Pancreas (tissue), 10 donors: ENCODE results near the gene RPEL1. TPM values are rescaled to one million over a fixed set of nuclear protein-coding genes. Genes with fewer than 3 reads are reported as not detected.

Experiments used
- ATAC-seq, 4 donors: fragments of 200-7000 bp; cut with Tn5 transposase; one replicate each; pipeline versions ENCODE4 v1.8.0 to v1.9.1; 2020; ENCODE audit warnings: mild to moderate bottlenecking in 4 of 4, moderate library complexity in 4 of 4
- DNase-seq, 6 donors: peaks; one replicate each; pipeline ENCODE4 v3.0.0-alpha.2; 2020
- FAIRE-seq: peaks from 2 replicates; lab custom pipeline; 2012; peaks lifted over from hg19 to GRCh38; lab: Jason Lieb, UNC
- H3K27ac ChIP-seq, 4 donors: fragments of 200-600 bp; sonication (generic); 1 replicate in 3 of 4; 2 replicates in 1 of 4; pipeline versions ENCODE4 v1.5.0 to v1.8.0; 2020
- H3K27me3 ChIP-seq, 4 donors: fragments of 200-600 bp; one replicate each; pipeline ENCODE4 v1.8.0; 2021
- H3K36me3 ChIP-seq, 3 donors: fragments of 200-600 bp; sonication (generic) in 1 of 3; one replicate each; pipeline versions ENCODE4 v1.5.0 to v1.8.0; 2020 to 2021
- H3K4me1 ChIP-seq, 3 donors: fragments of 200-600 bp; one replicate each; pipeline ENCODE4 v1.8.0; 2021
- H3K4me3 ChIP-seq, 4 donors: fragments of 200-600 bp; sonication (generic) in 2 of 4; one replicate each; pipeline versions ENCODE4 v1.5.0 to v1.8.0; 2020 to 2021
- H3K9me3 ChIP-seq, 4 donors: fragments of 200-600 bp; one replicate each; pipeline ENCODE4 v1.8.0; 2021
- CTCF ChIP-seq, 4 donors: fragments of 200-600 bp; sonication (generic) in 3 of 4; IDR thresholded peaks; one replicate each; pipeline versions ENCODE4 v1.5.0 to v1.8.0; 2021; ENCODE audit warnings: antibody characterized with exemption in 4 of 4
- WGBS, 2 donors: extraction: QIAGEN DNeasy Blood & Tissue Kit; methylation state at CpG; one replicate each; pipeline ENCODE4 v1.1.7; 2013; 5-methylcytosine and 5-hydroxymethylcytosine counted together
- intact Hi-C, 3 donors: fragments of 100-400 bp; cut with DNase I; formaldehyde crosslinking; loops; one replicate each; pipeline versions ENCODE4 v1.11.1 to v1.14.2; 2022
- polyA plus RNA-seq, 2 donors: library from polyadenylated mRNA; stranded (reverse); fragments of 200-250 nt; gene quantifications; one replicate each; pipeline ENCODE4 v1.2.3, GENCODE V29; 2013
- total RNA-seq, 6 donors: library from RNA; stranded (reverse); fragmentation: NEBNext Ultra II Directional in 4 of 6; extraction: Animal tissue kit (Norgen Biotek cat#: 25700) in 4 of 6; gene quantifications; one replicate each; pipeline versions ENCODE4 v1.2.1 to v1.2.4, GENCODE V29; 2021 to 2023
- donor health status: healthy with polysubstance abuse.
- donor health status: DM: no; HTN: no; CAD: no; lungs with moderate emphysema.
- donor health status: DM: no; HTN: no; CAD: no.
- donor health status: control.
- donor health status: control.
- donor health status: Bipolar disorder and iron deficiency.
- donor health status: DM: yes; HTN: yes; CAD: no.
- donor health status: DM: no; HTN: no; CAD: no.
- donor health status: DM: no; HTN: no; CAD: no.
- donor health status: DM: yes; HTN: yes; CAD: no.

RPEL1 gene
- total and polyA plus RNA-seq, 8 donors, result not detected

GRCh38 chr10:103291588-103291987 is 45.9 kb downstream of the RPEL1 start:
- FAIRE-seq (no peak), DNase-seq (no peak), ATAC-seq (no peak)
- H3K27me3 ChIP-seq, result no peaks in the 10 kb centered on the region
- H3K36me3 ChIP-seq, result no peaks in the 10 kb centered on the region
- intact Hi-C loops, result no loop called here
- TF ChIP-seq CTCF (IDR thresholded peaks at IDR 0.05), result no peak
- no peak overlapping the region for H3K27ac ChIP-seq
- no peaks in the 10 kb centered on the region for H3K9me3 ChIP-seq
- WGBS, 2 donors, result 74 to 77% methylated on average over 4 of the region's 4 CpGs
- no peak overlapping the region for H3K4me3 ChIP-seq
- no peaks in the 10 kb centered on the region for H3K4me1 ChIP-seq

GRCh38 chr10:103295374-103296015 is 49.8 kb downstream of the RPEL1 start:
- Histone ChIP-seq H3K36me3 (no peaks in the 10 kb centered on the region), H3K27ac (no peak overlapping the region), H3K4me1 (no peaks in the 10 kb centered on the region), H3K27me3 (no peaks in the 10 kb centered on the region), H3K9me3 (no peaks in the 10 kb centered on the region), H3K4me3 (no peak overlapping the region)
- no peak for TF ChIP-seq CTCF (IDR thresholded peaks at IDR 0.05)
- FAIRE-seq (no peak), ATAC-seq (peak in 1 of 4 donors; percentile 20), DNase-seq (no peak)
- intact Hi-C loops, result no loop called here
- 66 to 78% methylated on average over 2 of the region's 2 CpGs for WGBS, 2 donors

Other genes with a start within 250 kb of the RPEL1 start
- 10 to 100 TPM; 21.7 to 45.0 (median 26.4) TPM for gene NT5C2, start 52.6 kb upstream of the RPEL1 start, total RNA-seq
- gene NT5C2, start 52.6 kb upstream of the RPEL1 start, polyA plus RNA-seq, result 10 to 100 TPM; 19.4 to 34.2 TPM
- 1 to 10 TPM in 3 of 6 donors, under 1 TPM in 3; 0.32 to 2.9 (median 1.1) TPM for gene INA, start 31.3 kb downstream of the RPEL1 start, total RNA-seq
- 10 to 100 TPM in 1 of 2 donors, 1 to 10 TPM in 1; 3.2 to 13.1 TPM for gene INA, start 31.3 kb downstream of the RPEL1 start, polyA plus RNA-seq
- 1 to 10 TPM; 4.6 to 6.7 (median 5.2) TPM for gene PCGF6, start 105.3 kb downstream of the RPEL1 start, total RNA-seq
- gene PCGF6, start 105.3 kb downstream of the RPEL1 start, polyA plus RNA-seq, result 1 to 10 TPM; 3.8 to 5.3 TPM
- gene TAF5, start 122.1 kb downstream of the RPEL1 start, total RNA-seq, result 1 to 10 TPM; 1.4 to 2.6 (median 1.9) TPM
- gene TAF5, start 122.1 kb downstream of the RPEL1 start, polyA plus RNA-seq, result 1 to 10 TPM; 1.3 to 1.9 TPM
- 100 to 1,000 TPM; 113 to 150 (median 132) TPM for gene ATP5MK, start 150.6 kb downstream of the RPEL1 start, total RNA-seq
- gene ATP5MK, start 150.6 kb downstream of the RPEL1 start, polyA plus RNA-seq, result 100 to 1,000 TPM; 376 to 488 TPM
- 10 to 100 TPM; 11.3 to 17.3 (median 15.9) TPM for gene PDCD11, start 150.7 kb downstream of the RPEL1 start, total RNA-seq
- 10 to 100 TPM; 18.2 to 27.4 TPM for gene PDCD11, start 150.7 kb downstream of the RPEL1 start, polyA plus RNA-seq
- gene CALHM2, start 206.5 kb downstream of the RPEL1 start, total RNA-seq, result 10 to 100 TPM in 1 of 6 donors, 1 to 10 TPM in 5; 1.1 to 14.0 (median 4.1) TPM
- gene CALHM2, start 206.5 kb downstream of the RPEL1 start, polyA plus RNA-seq, result 1 to 10 TPM; 7.0 to 7.7 TPM
- gene CALHM1, start 213.0 kb downstream of the RPEL1 start, total RNA-seq, result under 1 TPM in 1 of 6 donors, not detected in 5; 0.16 TPM
- gene CALHM1, start 213.0 kb downstream of the RPEL1 start, polyA plus RNA-seq, result not detected
- gene CALHM3, start 233.4 kb downstream of the RPEL1 start, total RNA-seq, result under 1 TPM; 0.08 to 0.58 (median 0.17) TPM
- 1 to 10 TPM in 1 of 2 donors, under 1 TPM in 1; 0.11 to 1.5 TPM for gene CALHM3, start 233.4 kb downstream of the RPEL1 start, polyA plus RNA-seq
- gene NEURL1, start 247.8 kb downstream of the RPEL1 start, total RNA-seq, result 10 to 100 TPM; 11.0 to 19.2 (median 17.6) TPM
- 10 to 100 TPM; 36.3 to 69.9 TPM for gene NEURL1, start 247.8 kb downstream of the RPEL1 start, polyA plus RNA-seq